Gastrocnemius medialis (tissue), 4 donors: ENCODE measurements around the gene IGFL2. TPM values are rescaled to one million over a fixed set of nuclear protein-coding genes. Genes with fewer than 3 reads are reported as not detected.

Source experiments
- ATAC-seq, 2 donors: fragments of 150-250 bp; one replicate each; pipeline ENCODE4 v1.9.1; 2016
- DNase-seq, 2 donors: peaks; one replicate each; pipeline ENCODE4 v3.0.0-alpha.2; 2019
- H3K27ac ChIP-seq, 4 donors: fragments of 200-600 bp; sonication (generic); 1 replicate in 1 of 4; 2 replicates in 3 of 4; pipeline ENCODE4 v1.5.1; 2016 to 2018; ENCODE audit warnings: mild to moderate bottlenecking in 2 of 4, moderate library complexity in 1 of 4
- H3K27me3 ChIP-seq, 3 donors: fragments of 200-600 bp; sonication (generic) in 2 of 3; 1 replicate in 1 of 3; 2 replicates in 2 of 3; pipeline versions ENCODE4 v1.5.1 to v1.6.0; 2016 to 2019; ENCODE audit warnings: mild to moderate bottlenecking in 1 of 3, moderate library complexity in 1 of 3
- H3K36me3 ChIP-seq, 2 donors: fragments of 200-600 bp; sonication (generic) in 1 of 2; one replicate each; pipeline ENCODE4 v1.5.1; 2017 to 2018
- H3K4me1 ChIP-seq, 2 donors: fragments of 200-600 bp; sonication (generic) in 1 of 2; one replicate each; pipeline ENCODE4 v1.5.1; 2016 to 2017; ENCODE audit warnings: mild to moderate bottlenecking in 2 of 2
- H3K4me3 ChIP-seq, 4 donors: fragments of 200-600 bp; sonication (generic) in 3 of 4; 1 replicate in 1 of 4; 2 replicates in 3 of 4; pipeline ENCODE4 v1.5.1; 2016 to 2019; ENCODE audit warnings: mild to moderate bottlenecking in 2 of 4
- H3K9me3 ChIP-seq, 3 donors: fragments of 200-600 bp; sonication (generic) in 2 of 3; 1 replicate in 1 of 3; 2 replicates in 2 of 3; pipeline ENCODE4 v1.5.1; 2016 to 2019
- CTCF ChIP-seq, 5 experiments: fragments of 450-650 bp in 3 of 5; fragments of 200-600 bp in 2 of 5; sonication (generic) in 2 of 5; IDR thresholded peaks in 4 of 5; conservative IDR thresholded peaks in 1 of 5; 1 replicate in 4 of 5; 2 replicates in 1 of 5; pipeline ENCODE4 v1.5.1; 2016 to 2019; ENCODE audit warnings: antibody characterized with exemption in 5 of 5, mild to moderate bottlenecking in 3 of 5, moderate library complexity in 3 of 5
- POLR2A ChIP-seq, 2 donors: fragments of 450-650 bp; IDR thresholded peaks; one replicate each; pipeline ENCODE4 v1.6.1; 2017; ENCODE audit warnings: antibody characterized with exemption in 2 of 2, mild to moderate bottlenecking in 2 of 2, moderate library complexity in 2 of 2
- in situ Hi-C, 4 donors: fragments of 200-750 bp; cut with MboI; loops; one replicate each; pipeline versions ENCODE4 v1.15.0 to v1.8.0; 2017; ENCODE audit warnings: low sequenced_read_pairs in 4 of 4
- intact Hi-C: fragments of 100-400 bp; cut with DNase I; formaldehyde crosslinking; loops from one replicate; pipeline ENCODE4 v1.15.1; 2023; ENCODE audit warnings: low total_unique reads
- total RNA-seq, 4 donors: library from RNA; depleted of rRNA; stranded (reverse); fragments of >200 nt; gene quantifications; one replicate each; pipeline versions ENCODE4 v1.1.0 to v1.2.3, GENCODE V29; 2016

Gene IGFL2
- total RNA-seq, 4 donors from 2014 or later, result not detected

GRCh38 chr19:46209051-46209450 is 61.0 kb downstream of the IGFL2 start:
- DNase-seq (no peak), ATAC-seq (no peak)
- in situ Hi-C loops (no loop called here), intact Hi-C loops (no loop called here)
- Histone ChIP-seq H3K4me3 (no peak overlapping the region), H3K9me3 (no peaks in the 10 kb centered on the region), H3K36me3 (no peaks in the 10 kb centered on the region), H3K4me1 (peaks cover 21 to 30% of the 10 kb centered on the region in 2 donors), H3K27me3 (peaks cover 0 to 4% (median 0%) of the 10 kb centered on the region in 3 donors), H3K27ac (no peak overlapping the region)
- TF ChIP-seq POLR2A (IDR thresholded peaks at IDR 0.05), result no peak
- no peak for TF ChIP-seq CTCF (IDR thresholded peaks at IDR 0.05 in 4 of 5, conservative IDR thresholded peaks at IDR 0.05 in 1 of 5)

GRCh38 chr19:46209472-46209871 is 61.4 kb downstream of the IGFL2 start:
- Histone ChIP-seq H3K27ac (no peak overlapping the region), H3K4me3 (no peak overlapping the region), H3K4me1 (peaks cover 21 to 30% of the 10 kb centered on the region in 2 donors), H3K36me3 (no peaks in the 10 kb centered on the region), H3K9me3 (no peaks in the 10 kb centered on the region), H3K27me3 (peaks cover 0 to 6% (median 0%) of the 10 kb centered on the region in 3 donors)
- in situ Hi-C loops, result no loop called here
- TF ChIP-seq CTCF (IDR thresholded peaks at IDR 0.05 in 4 of 5, conservative IDR thresholded peaks at IDR 0.05 in 1 of 5) (no peak), POLR2A (IDR thresholded peaks at IDR 0.05) (no peak)
- intact Hi-C loops, result no loop called here
- no peak for ATAC-seq
- no peak for DNase-seq

DNA sequence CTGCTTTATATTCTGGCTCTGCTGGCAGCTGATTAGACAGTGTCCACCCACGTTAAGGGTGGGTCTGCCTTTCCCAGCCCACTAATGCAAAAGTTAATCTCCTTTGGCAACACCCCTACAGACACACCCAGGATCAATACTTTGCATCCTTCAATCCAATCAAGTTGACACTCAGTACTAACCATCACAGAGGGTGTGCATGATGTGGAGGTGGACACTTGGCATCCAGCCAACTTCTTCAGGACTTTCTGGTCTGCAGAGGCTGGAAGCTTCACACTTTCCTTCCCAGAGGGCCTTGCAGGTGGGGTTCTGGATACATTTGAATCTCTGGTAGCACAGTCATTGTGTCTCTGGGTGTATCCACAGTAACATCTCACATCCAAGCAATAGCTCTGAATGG is 62.6 kb downstream of the IGFL2 start:
- H3K4me3 ChIP-seq, result no peak overlapping the region
- no peak for TF ChIP-seq POLR2A (IDR thresholded peaks at IDR 0.05)
- no peak for TF ChIP-seq CTCF (IDR thresholded peaks at IDR 0.05 in 4 of 5, conservative IDR thresholded peaks at IDR 0.05 in 1 of 5)
- peak overlapping the region in 1 of 4 donors; percentile 56 for H3K27ac ChIP-seq

More for the DNA sequence above, 62.6 kb downstream of the IGFL2 start:
- H3K27me3 ChIP-seq, result peaks cover 0 to 6% (median 0%) of the 10 kb centered on the region in 3 donors
- ATAC-seq, result no peak
- no peaks in the 10 kb centered on the region for H3K9me3 ChIP-seq
- intact Hi-C loops (no loop called here), in situ Hi-C loops (no loop called here)
- no peaks in the 10 kb centered on the region for H3K36me3 ChIP-seq
- DNase-seq, result no peak
- peaks cover 21 to 29% of the 10 kb centered on the region in 2 donors for H3K4me1 ChIP-seq

Other genes starting within 250 kb of the IGFL2 start
- gene MYPOP, start 245.6 kb upstream of the IGFL2 start, total RNA-seq, result 10 to 100 TPM in 1 of 4 donors, 1 to 10 TPM in 3; 5.9 to 12.4 (median 6.3) TPM
- not detected for gene NANOS2, start 233.5 kb upstream of the IGFL2 start, total RNA-seq
- 1 to 10 TPM in 1 of 4 donors, under 1 TPM in 3; 0.44 to 1.1 (median 0.49) TPM for gene NOVA2, start 174.4 kb upstream of the IGFL2 start, total RNA-seq
- 1 to 10 TPM; 2.3 to 4.9 (median 3.4) TPM for gene CCDC61, start 152.8 kb upstream of the IGFL2 start, total RNA-seq
- not detected for gene PGLYRP1, start 125.2 kb upstream of the IGFL2 start, total RNA-seq
- gene IGFL4, start 107.2 kb upstream of the IGFL2 start, total RNA-seq, result not detected
- gene IGFL3, start 23.6 kb upstream of the IGFL2 start, total RNA-seq, result not detected
- not detected for gene IGFL1, start 81.5 kb downstream of the IGFL2 start, total RNA-seq
- gene HIF3A, start 148.8 kb downstream of the IGFL2 start, total RNA-seq, result 10 to 100 TPM in 3 of 4 donors, 1 to 10 TPM in 1; 5.9 to 29.2 (median 13.9) TPM
- gene PPP5C, start 198.8 kb downstream of the IGFL2 start, total RNA-seq, result 10 to 100 TPM; 47.4 to 74.9 (median 62.8) TPM